ENCODE data around the gene NCL.
"Not testable (repeated sequence)": the region's sequence is repeated elsewhere in the genome, so short reads cannot be mapped to it uniquely, and the experiment has no call there.

The NCL gene

DNA sequence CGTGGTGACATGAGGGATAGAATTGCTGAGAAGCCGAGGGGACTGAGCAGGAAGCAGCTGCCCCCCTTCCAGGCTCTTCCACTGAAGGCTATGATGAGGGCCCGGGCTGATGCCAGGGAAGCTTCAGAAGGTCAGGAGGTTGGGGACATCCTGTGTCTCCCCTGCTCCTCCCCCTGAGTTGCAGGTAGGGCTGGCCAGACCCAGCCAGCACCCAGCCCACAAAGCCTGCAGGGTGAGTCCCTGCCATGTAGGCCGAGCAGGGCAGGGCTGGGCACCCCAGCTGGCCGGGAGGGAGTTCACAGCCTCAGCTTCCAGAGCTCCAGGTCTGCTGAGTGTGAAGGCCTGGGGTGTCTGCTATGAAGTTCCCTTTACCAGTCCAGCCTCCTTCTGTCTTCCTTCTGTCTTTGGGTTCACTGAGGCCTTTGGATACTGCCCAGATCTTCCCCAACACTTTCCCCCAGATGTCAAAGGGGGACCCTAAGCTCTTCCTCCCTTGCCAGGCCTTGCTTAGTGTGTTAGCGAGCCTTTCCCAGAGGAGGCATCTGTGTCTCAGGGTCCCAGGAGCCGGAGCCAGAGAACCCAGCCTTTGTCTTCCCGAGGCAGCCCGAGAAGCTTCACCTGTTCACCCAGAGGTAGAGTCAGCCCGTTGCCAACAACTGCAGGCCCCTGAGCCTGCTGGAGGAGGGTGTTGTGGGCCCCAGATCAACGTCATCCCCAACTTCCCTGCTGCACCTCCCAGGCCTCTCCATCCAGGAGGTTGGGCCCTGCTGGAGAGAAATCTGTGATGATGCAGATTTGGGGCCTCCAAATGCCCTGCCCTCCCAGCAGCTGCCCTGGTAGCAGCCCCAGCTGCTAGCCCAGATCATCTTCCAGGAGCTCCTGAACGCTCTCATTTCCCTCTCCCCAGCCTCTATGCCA is 3.6 kb upstream of the NCL start:
- no peak for DNase-seq (ENCODE audit: low read depth in 2 of 3, low spot score in 1 of 3)

- DNase-seq (ENCODE audit: low read depth in 2 of 3, low spot score in 1 of 3), result no peak
Observed at GRCh38 chr2:231467016-231467545, 2.8 kb upstream of the NCL start.

GRCh38 chr2:231464576-231465540 is 574 bp upstream of the NCL start:
- peak; percentile 98 to 99 (median 99) for DNase-seq (ENCODE audit: low read depth in 2 of 3, low spot score in 1 of 3)

GRCh38 chr2:231462729-231463465 is 1.4 kb downstream of the NCL start:
- DNase-seq (ENCODE audit: low read depth in 2 of 3, low spot score in 1 of 3), result no peak

DNA sequence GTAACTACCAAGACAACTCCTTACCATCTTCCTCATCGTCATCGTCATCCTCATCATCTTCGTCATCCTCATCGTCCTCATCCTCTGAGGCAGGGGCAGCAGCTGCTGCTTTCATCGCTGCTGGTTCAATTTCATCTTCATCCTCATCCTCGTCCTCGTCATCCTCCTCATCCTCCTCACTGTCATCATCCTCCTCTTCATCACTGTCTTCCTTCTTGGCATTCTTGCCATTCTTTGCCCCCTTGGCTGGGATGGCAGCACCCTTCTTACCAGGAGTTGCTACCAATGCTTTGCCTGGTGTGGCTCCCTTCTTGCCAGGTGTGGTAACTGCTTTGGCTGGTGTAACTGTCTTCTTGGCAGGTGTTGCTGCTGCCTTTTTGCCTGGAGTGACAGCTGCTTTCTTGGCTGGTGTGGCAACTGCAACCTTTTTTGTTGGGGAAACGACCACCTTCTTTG is 2.7 kb downstream of the NCL start:
- no peak for DNase-seq (ENCODE audit: low read depth in 2 of 3, low spot score in 1 of 3)

DNA sequence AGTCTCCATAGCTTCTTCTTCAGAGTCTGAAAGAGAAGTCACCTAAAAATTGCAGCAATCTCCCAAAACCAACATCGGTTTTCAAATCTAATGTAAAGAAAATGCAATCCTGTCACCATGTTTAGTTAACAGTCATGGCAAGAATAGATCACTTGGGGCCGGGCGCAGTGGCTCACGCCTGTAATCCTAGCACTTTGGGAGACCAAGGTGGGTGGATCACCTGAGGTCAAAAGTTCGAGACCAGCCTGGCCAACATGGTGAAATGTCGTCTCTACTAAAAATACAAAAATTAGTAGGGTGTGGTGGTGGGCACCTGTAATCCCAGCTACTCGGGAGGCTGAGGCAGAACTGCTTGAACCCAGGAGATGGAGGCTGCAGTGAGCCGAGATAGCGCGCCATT is 3.4 kb downstream of the NCL start:
- not testable (repeated sequence) for DNase-seq (ENCODE audit: low read depth in 2 of 3, low spot score in 1 of 3)

DNA sequence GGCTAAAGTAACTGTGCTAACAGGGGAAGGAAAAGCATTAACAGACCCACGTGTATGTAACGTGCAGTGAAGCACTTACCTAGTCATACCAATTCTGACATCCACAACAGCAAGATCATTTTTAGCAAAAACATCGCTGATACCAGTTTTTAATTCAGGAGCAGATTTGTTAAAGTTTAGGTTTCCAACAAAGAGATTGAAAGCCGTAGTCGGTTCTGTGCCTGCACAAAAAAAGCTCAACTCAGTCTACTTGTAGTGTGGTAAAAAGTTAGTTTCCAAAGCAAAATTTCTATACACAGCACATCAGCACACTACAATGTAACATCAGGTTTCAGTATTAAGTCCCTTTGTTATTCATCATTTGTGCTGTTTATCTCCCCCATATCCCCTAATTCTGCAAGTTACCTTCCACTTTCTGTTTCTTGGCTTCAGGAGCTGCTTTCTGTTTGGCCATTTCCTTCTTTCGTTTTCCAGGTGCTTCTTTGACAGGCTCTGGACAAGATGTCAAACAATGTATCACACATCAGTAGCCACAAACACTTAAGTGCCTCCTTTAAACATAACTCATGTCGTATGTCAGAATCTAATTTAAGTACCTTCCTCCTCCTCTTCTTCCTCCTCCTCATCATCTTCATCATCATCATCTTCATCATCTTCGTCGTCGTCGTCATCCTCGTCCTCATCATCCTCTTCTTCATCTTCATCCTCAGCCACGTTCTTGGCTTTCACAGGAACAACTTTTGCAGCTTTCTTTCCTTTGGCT is 4.0 kb downstream of the NCL start:
- DNase-seq (ENCODE audit: low read depth in 2 of 3, low spot score in 1 of 3), result no peak

- no peak for DNase-seq (ENCODE audit: low read depth in 2 of 3, low spot score in 1 of 3)
Observed at GRCh38 chr2:231458368-231458767, 5.9 kb downstream of the NCL start.

- DNase-seq (ENCODE audit: low read depth in 2 of 3, low spot score in 1 of 3), result no peak
Observed at GRCh38 chr2:231457101-231457500, 7.2 kb downstream of the NCL start.

GRCh38 chr2:231456295-231457004 is 7.8 kb downstream of the NCL start:
- DNase-seq (ENCODE audit: low read depth in 2 of 3, low spot score in 1 of 3), result no peak

- no peak for DNase-seq (ENCODE audit: low read depth in 2 of 3, low spot score in 1 of 3)
Observed at GRCh38 chr2:231455890-231456289, 8.4 kb downstream of the NCL start.

DNA sequence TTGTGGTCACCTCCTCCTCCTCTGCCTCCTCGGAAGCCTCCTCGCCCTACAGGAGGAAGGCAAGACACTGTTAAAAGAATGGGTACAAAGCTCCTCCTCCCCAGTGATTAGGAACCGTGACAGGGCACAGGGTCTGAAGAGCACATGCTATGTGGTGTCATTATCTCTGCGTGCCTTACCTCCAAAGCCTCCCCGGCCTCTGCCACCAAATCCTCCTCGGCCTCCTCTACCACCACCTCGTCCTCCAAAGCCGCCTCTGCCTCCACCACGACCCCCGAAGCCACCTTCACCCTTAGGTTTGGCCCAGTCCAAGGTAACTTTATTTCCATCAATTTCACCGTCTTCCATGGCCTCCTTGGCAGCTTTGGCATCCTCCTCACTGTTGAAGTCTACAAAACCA is 9.1 kb downstream of the NCL start:
- DNase-seq (ENCODE audit: low read depth in 2 of 3, low spot score in 1 of 3), result no peak

- DNase-seq (ENCODE audit: low read depth in 2 of 3, low spot score in 1 of 3), result no peak
Observed at GRCh38 chr2:231454361-231454791, 9.9 kb downstream of the NCL start.

GRCh38 chr2:231452799-231453508 is 11.3 kb downstream of the NCL start:
- DNase-seq (ENCODE audit: low read depth in 2 of 3, low spot score in 1 of 3), result no peak

DNA sequence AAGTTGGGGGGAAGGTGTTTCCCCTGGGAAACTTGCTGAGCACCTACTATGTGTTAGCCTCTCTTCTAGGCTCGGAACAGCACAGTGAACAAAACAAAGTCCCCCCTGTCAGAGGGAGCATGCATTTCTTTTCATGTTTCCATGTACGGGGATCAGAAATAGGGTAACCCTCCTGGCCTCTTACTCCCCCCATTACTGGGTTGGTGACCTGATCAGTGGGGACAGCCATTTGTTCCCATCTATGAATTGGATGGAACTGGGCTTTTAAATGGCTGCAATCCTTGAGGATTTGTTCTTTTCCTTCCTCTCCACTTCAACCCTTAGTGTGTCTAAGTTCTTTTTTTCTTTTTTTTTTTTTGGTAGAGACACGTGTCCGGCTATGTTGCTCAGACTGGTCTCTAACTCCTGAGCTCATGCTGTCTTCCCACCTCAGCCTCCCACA is 13.7 kb downstream of the NCL start:
- no peak for DNase-seq (ENCODE audit: low read depth in 2 of 3, low spot score in 1 of 3)

DNA sequence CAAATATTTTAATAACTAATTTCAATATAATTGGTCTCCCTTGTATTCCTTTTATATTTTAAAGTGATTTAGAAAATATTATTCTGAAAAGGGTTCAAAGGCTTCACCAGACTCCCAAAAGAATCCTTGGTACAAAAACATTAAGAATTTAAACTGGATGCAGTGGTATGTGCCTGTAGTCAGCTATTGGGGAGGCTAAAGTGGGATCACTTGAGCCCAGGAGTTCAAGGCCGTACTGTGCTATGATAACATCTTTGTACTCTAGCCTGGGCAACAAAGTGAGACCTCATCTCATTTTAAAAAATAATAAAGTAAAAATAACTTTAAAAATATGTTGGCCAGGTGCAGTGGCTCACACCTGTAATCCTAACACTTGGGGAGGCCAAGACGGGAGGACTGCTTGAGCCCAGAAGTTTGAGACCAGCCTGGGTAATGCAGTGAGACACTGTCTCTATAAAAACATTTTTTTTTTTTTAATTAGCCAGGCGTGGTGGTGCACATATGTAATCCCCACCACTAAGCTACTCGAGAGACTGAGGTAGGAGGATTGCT is 14.7 kb downstream of the NCL start:
- no peak for DNase-seq (ENCODE audit: low read depth in 2 of 3, low spot score in 1 of 3)

DNA sequence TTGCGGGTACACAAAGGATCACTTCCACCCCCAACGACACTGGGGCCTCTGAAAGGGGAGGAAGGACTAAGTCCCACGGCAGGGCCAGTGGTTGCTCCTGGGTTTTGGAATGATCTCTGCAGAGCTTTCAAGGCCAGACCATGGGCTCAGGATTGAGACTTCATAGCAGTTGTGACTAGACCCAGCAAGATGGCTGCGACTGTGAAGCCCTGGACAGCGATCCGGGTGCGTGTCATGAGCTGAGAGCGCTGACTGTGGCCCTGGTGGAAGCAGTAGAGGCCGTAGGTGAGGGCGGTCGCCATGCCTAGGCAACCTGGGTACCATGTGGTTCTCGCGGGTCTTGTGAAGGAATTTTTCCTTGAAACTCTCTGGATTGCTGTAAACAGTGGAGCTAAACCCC is 27.3 kb downstream of the NCL start:
- no peak for DNase-seq (ENCODE audit: low read depth in 2 of 3, low spot score in 1 of 3)

DNA sequence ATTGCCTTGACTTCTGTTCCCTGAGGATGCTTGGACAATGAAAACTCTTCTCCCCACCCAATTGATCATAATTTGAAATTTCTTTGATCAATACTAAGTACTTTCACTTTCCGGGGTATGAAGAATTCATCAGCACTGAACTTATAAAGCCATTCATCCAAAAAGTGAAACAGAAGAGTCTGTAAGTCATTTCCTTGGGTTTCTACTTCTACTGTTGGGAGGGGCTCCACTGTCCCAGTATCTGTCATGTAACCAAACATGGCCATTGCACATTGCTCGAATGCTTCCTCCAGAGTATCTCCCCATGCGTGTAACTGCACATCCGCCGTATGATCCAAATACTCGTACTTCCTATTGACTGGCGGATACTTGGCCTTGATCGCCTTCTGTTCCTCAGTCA is 30.3 kb downstream of the NCL start:
- DNase-seq (ENCODE audit: low read depth in 2 of 3, low spot score in 1 of 3), result no peak

All from stimulated activated CD4-positive, alpha-beta T cell treated with anti-CD3 and anti-CD28 coated beads, Interleukin-12 subunit alpha, Interleukin-12 subunit beta, amount 100 ng/mL, for 48 hours (primary cell).